HepG2 (cell line): ENCODE data around the gene RPLP1. TPM values are rescaled to one million over a fixed set of nuclear protein-coding genes. Genes with fewer than 3 reads are reported as not detected.

Experiments used
- ATAC-seq: fragments of 200-7000 bp; cut with Tn5 transposase; 3 replicates; pipeline ENCODE4 v1.9.1; 2020; ENCODE audit warnings: mild to moderate bottlenecking, moderate library complexity
- BruUV-seq: library from RNA; stranded (reverse); fragments of 400-500 nt; replicated peaks from 2 replicates; lab custom pipeline; 2021; lab: Mats Ljungman, UMichigan
- CTCF ChIA-PET: fragments of 300-600 bp; formaldehyde crosslinking; extraction: SDS; loops from one replicate; lab custom pipeline; 2021; ENCODE audit warnings: low total read pairs, inconsistent platforms, low intra/inter-chr PET ratio; lab: Yijun Ruan, JAX
- POLR2A ChIA-PET: fragments of 350-600 bp; sonication (Branson Sonifier 250); formaldehyde crosslinking; loops from one replicate; lab custom pipeline; 2020; ENCODE audit warnings: antibody characterized with exemption, inconsistent platforms; lab: Yijun Ruan, JAX
- DNase-seq: peaks from one replicate; pipeline ENCODE4 v3.0.0-alpha.2; 2015; ENCODE audit warnings: low spot score
- FAIRE-seq: peaks from 3 replicates; lab custom pipeline; 2011; peaks lifted over from hg19 to GRCh38; lab: Jason Lieb, UNC
- H2AFZ ChIP-seq: one replicate; pipeline ENCODE4 v1.6.1; 2011; ENCODE audit warnings: low read length, inconsistent platforms
- H3K27ac ChIP-seq: fragments of 300-600 bp; 3 replicates; pipeline ENCODE4 v1.8.0; 2011; ENCODE audit warnings: mixed run types, mild to moderate bottlenecking, mixed read lengths, low read length, inconsistent platforms; ENCODE audit not compliant: insufficient read depth; ENCODE audit errors: extremely low read length
- H3K27me3 ChIP-seq, 2 experiments: fragments of 200-600 bp in 1 of 2; 2 replicates in 1 of 2; 3 replicates in 1 of 2; pipeline versions ENCODE4 v1.6.0 to v1.8.0; 2011; ENCODE audit warnings: low read length in 2 of 2, mild to moderate bottlenecking in 2 of 2, moderate library complexity in 2 of 2, inconsistent platforms in 1 of 2; ENCODE audit not compliant: insufficient read depth in 2 of 2, control insufficient read depth in 1 of 2
- H3K36me3 ChIP-seq, 2 experiments: fragments of 200-600 bp in 1 of 2; replicated peaks in 1 of 2; 2 replicates in 1 of 2; 3 replicates in 1 of 2; pipeline versions ENCODE4 v1.5.1 to v1.8.0; 2011; ENCODE audit warnings: low read length in 2 of 2, inconsistent platforms in 1 of 2; ENCODE audit not compliant: insufficient read depth in 2 of 2, control insufficient read depth in 1 of 2
- H3K4me1 ChIP-seq: 2 replicates; pipeline ENCODE4 v1.5.1; 2012; ENCODE audit warnings: low read length, inconsistent platforms; ENCODE audit not compliant: insufficient read depth
- H3K4me2 ChIP-seq: 2 replicates; pipeline ENCODE4 v1.6.0; 2011; ENCODE audit warnings: low read depth, low read length, inconsistent platforms
- H3K4me3 ChIP-seq, 3 experiments: fragments of 200-600 bp in 1 of 3; sonication (generic), shearing (Covaris generic) in 1 of 3; replicated peaks in 1 of 3; 2 replicates each; pipeline ENCODE4 v1.5.1; 2011 to 2016; ENCODE audit warnings: low read length in 3 of 3, inconsistent platforms in 2 of 3, low read depth in 2 of 3, mild to moderate bottlenecking in 2 of 3, control low read depth in 1 of 3, mixed read lengths in 1 of 3; ENCODE audit not compliant: insufficient read depth in 1 of 3
- H3K79me2 ChIP-seq: one replicate; pipeline ENCODE4 v1.6.1; 2011; ENCODE audit warnings: low read length, inconsistent platforms; ENCODE audit not compliant: insufficient read depth
- H3K9ac ChIP-seq: 2 replicates; pipeline ENCODE4 v1.6.0; 2011; ENCODE audit warnings: mild to moderate bottlenecking, low read depth, low read length, inconsistent platforms; ENCODE audit not compliant: insufficient read depth
- H3K9me3 ChIP-seq: 2 replicates; pipeline ENCODE4 v1.5.1; 2012; ENCODE audit warnings: mild to moderate bottlenecking, low read length
- H4K20me1 ChIP-seq: 2 replicates; pipeline ENCODE4 v1.6.0; 2011; ENCODE audit warnings: inconsistent platforms, mild to moderate bottlenecking, low read length, moderate library complexity; ENCODE audit not compliant: insufficient read depth
- ATM ChIP-seq: fragments of 450-650 bp; IDR thresholded peaks from 2 replicates; pipeline ENCODE4 v1.7.1; 2017; ENCODE audit warnings: mild to moderate bottlenecking, borderline replicate concordance
- CEBPG ChIP-seq: IDR thresholded peaks from 2 replicates; pipeline ENCODE4 v1.6.1; 2016
- CHD2 ChIP-seq: IDR thresholded peaks from 2 replicates; pipeline ENCODE4 v1.6.1; 2011; ENCODE audit warnings: low read depth, low read length, improper control_type of control experiment
- GZF1 ChIP-seq: sonication (generic); formaldehyde crosslinking; IDR thresholded peaks from 2 replicates; pipeline ENCODE4 v1.5.1; 2020; ENCODE audit warnings: mild to moderate bottlenecking, missing genetic modification reagents
- KDM5A ChIP-seq: fragments of 200-600 bp; sonication (generic); IDR thresholded peaks from 2 replicates; pipeline ENCODE4 v1.7.0; 2018; ENCODE audit warnings: antibody characterized with exemption, mild to moderate bottlenecking, low read length, borderline replicate concordance
- NR3C1 ChIP-seq: sonication (generic); formaldehyde crosslinking; IDR thresholded peaks from 2 replicates; pipeline ENCODE4 v1.4.0; 2020; ENCODE audit warnings: missing genetic modification reagents
- PAX8 ChIP-seq: sonication (generic); formaldehyde crosslinking; IDR thresholded peaks from 2 replicates; pipeline ENCODE4 v1.8.0; 2022; ENCODE audit warnings: mild to moderate bottlenecking, missing genetic modification reagents, borderline replicate concordance
- STAT5B ChIP-seq: sonication (generic); formaldehyde crosslinking; IDR thresholded peaks from 2 replicates; pipeline ENCODE4 v1.4.0; 2020; ENCODE audit warnings: missing genetic modification reagents
- TAF15 ChIP-seq: fragments of 200-400 bp; formaldehyde crosslinking; IDR thresholded peaks from one replicate; pipeline ENCODE4 v1.6.1; 2018; ENCODE audit warnings: mild to moderate bottlenecking, low read depth, low read length; ENCODE audit not compliant: poor library complexity, severe bottlenecking
- TOE1 ChIP-seq: sonication (generic); formaldehyde crosslinking; IDR thresholded peaks from 2 replicates; pipeline ENCODE4 v1.4.0; 2020; ENCODE audit warnings: mild to moderate bottlenecking, missing genetic modification reagents
- ZNF512B ChIP-seq: sonication (generic); formaldehyde crosslinking; IDR thresholded peaks from 2 replicates; pipeline ENCODE4 v1.5.1; 2020; ENCODE audit warnings: missing genetic modification reagents, mild to moderate bottlenecking, borderline replicate concordance
- ZNF614 ChIP-seq: IDR thresholded peaks from 2 replicates; pipeline ENCODE4 v1.6.1; 2018; ENCODE audit warnings: missing biosample characterization, missing genetic modification reagents, inconsistent platforms, borderline replicate concordance
- ZNF629 ChIP-seq: sonication (generic); formaldehyde crosslinking; conservative IDR thresholded peaks from 2 replicates; pipeline ENCODE4 v1.5.0; 2020; ENCODE audit warnings: missing genetic modification reagents
- ZNF710 ChIP-seq: sonication (generic); formaldehyde crosslinking; IDR thresholded peaks from 2 replicates; pipeline ENCODE4 v1.5.0; 2020; ENCODE audit warnings: mild to moderate bottlenecking, missing genetic modification reagents, borderline replicate concordance
- ZNF850 ChIP-seq: sonication (generic); formaldehyde crosslinking; conservative IDR thresholded peaks from 2 replicates; pipeline ENCODE4 v1.9.0; 2021; ENCODE audit warnings: mild to moderate bottlenecking, missing genetic modification reagents
- WGBS: methylation state at CpG from one replicate; pipeline ENCODE4 v1.1.6; 2017; ENCODE audit warnings: low lambda C conversion rate; 5-methylcytosine and 5-hydroxymethylcytosine counted together
- in situ Hi-C: cut with HindIII; loops from 2 replicates; pipeline ENCODE4 v1.10.0; 2017; ENCODE audit warnings: low pct_unique_long_range_greater_than_20kb; ENCODE audit not compliant: extremely low pct_ligation_motif_present
- intact Hi-C: fragments of 100-400 bp; cut with micrococcal nuclease; formaldehyde crosslinking; loops from one replicate; pipeline ENCODE4 v1.10.0; 2022; ENCODE audit not compliant: unreplicated experiment
- polyA plus RNA-seq, 8 experiments: library from polyadenylated mRNA; depleted of rRNA in 3 of 8; stranded (reverse) in 7 of 8; unstranded in 1 of 8; fragments of >200 nt; fragmentation: Illumina TruSeq in 4 of 8; extraction: Trizol in 4 of 8; gene quantifications; 2 replicates each; pipeline versions ENCODE4 v1.2.1 to v1.2.3, GENCODE V29; 2011 to 2016; ENCODE audit warnings: low read depth in 4 of 8, missing spikeins in 1 of 8, mixed read lengths in 1 of 8; ENCODE audit not compliant: insufficient read depth in 1 of 8
- total RNA-seq, 5 experiments: library from RNA; depleted of rRNA; stranded (reverse); fragments of >200 nt; fragmentation: Illumina TruSeq; extraction: Trizol; gene quantifications; 2 replicates each; pipeline ENCODE4 v1.2.3, GENCODE V29; 2016; ENCODE audit warnings: low read depth in 1 of 5
- TF ChIP-seq, protein P1 (sequence below): sonication (generic); formaldehyde crosslinking; IDR thresholded peaks from 2 replicates; pipeline ENCODE4 v1.8.0; 2022; ENCODE audit warnings: mild to moderate bottlenecking, missing genetic modification reagents

RPLP1 gene
- total and polyA plus RNA-seq, 2 of the 13 experiments (the other 11 are each of a cell fraction or from before 2014, with no cell fraction given) = 817 to 929 TPM

GRCh38 chr15:69412701-69413100 lies 39.9 kb upstream of the RPLP1 start:
- no peaks in the 10 kb centered on the region for H3K27me3 ChIP-seq
- WGBS = 74% methylated on average over 1 of the region's 1 CpG
- CTCF ChIA-PET = no interaction called here
- H3K4me2 ChIP-seq = no peak overlapping the region
- H3K36me3 ChIP-seq = peaks cover 0 to 5% of the 10 kb centered on the region in 2 experiments; a peak in 2 of 5 replicates
- no peak overlapping the region for H3K9ac ChIP-seq
- H3K4me3 ChIP-seq = no peak overlapping the region
- TF ChIP-seq GZF1 (CRISPR knock-in tag) (no peak), ZNF614 (CRISPR knock-in tag) (no peak), NR3C1 (CRISPR knock-in tag) (no peak), ZNF512B (CRISPR knock-in tag) (no peak), TOE1 (CRISPR knock-in tag) (no peak), ZNF629 (no peak), ZNF850 (CRISPR knock-in tag) (no peak), ZNF710 (CRISPR knock-in tag) (no peak), CHD2 (no peak), ATM (no peak), CEBPG (CRISPR knock-in tag) (no peak), PAX8 (no peak), STAT5B (no peak), TAF15 (no peak), KDM5A (no peak)
- TF ChIP-seq, protein P1, sequence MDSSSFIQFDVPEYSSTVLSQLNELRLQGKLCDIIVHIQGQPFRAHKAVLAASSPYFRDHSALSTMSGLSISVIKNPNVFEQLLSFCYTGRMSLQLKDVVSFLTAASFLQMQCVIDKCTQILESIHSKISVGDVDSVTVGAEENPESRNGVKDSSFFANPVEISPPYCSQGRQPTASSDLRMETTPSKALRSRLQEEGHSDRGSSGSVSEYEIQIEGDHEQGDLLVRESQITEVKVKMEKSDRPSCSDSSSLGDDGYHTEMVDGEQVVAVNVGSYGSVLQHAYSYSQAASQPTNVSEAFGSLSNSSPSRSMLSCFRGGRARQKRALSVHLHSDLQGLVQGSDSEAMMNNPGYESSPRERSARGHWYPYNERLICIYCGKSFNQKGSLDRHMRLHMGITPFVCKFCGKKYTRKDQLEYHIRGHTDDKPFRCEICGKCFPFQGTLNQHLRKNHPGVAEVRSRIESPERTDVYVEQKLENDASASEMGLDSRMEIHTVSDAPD (CRISPR knock-in tag) = no peak
- peaks cover 26% of the 10 kb centered on the region for H3K79me2 ChIP-seq
- peaks cover 27% of the 10 kb centered on the region for H3K4me1 ChIP-seq
- no peaks in the 10 kb centered on the region for H3K9me3 ChIP-seq
- POLR2A ChIA-PET = no interaction called here
- intact Hi-C loops (no loop called here), in situ Hi-C loops (no loop called here)
- no TSS peak for BruUV-seq
- H3K27ac ChIP-seq = no peak overlapping the region
- FAIRE-seq = no peak
- no peak for ATAC-seq
- DNase-seq = no peak
- H2AFZ ChIP-seq = no peak overlapping the region
- H4K20me1 ChIP-seq = no peaks in the 10 kb centered on the region; the same call in 1 of the 2 replicates
